Measurements from ENCODE around the gene LGMN.

LGMN gene

GRCh38 chr14:92677955-92678354 lies 70.5 kb downstream of the LGMN start:
- DNase-seq (ENCODE audit: low read depth in 1 of 2, low spot score in 1 of 2) = no peak

- DNase-seq (ENCODE audit: low read depth in 1 of 2, low spot score in 1 of 2) = no peak
These were observed 71.2 kb downstream of the LGMN start for GRCh38 chr14:92677087-92677668.

GRCh38 chr14:92676403-92677086 lies 71.9 kb downstream of the LGMN start:
- DNase-seq (ENCODE audit: low read depth in 1 of 2, low spot score in 1 of 2) = no peak

- DNase-seq (ENCODE audit: low read depth in 1 of 2, low spot score in 1 of 2) = no peak
These were observed 72.5 kb downstream of the LGMN start for GRCh38 chr14:92675976-92676375.

GRCh38 chr14:92675421-92675820 lies 73.0 kb downstream of the LGMN start:
- no peak for DNase-seq (ENCODE audit: low read depth in 1 of 2, low spot score in 1 of 2)

- DNase-seq (ENCODE audit: low read depth in 1 of 2, low spot score in 1 of 2) = no peak
These were observed 74.8 kb downstream of the LGMN start for GRCh38 chr14:92673601-92674150.

- no peak for DNase-seq (ENCODE audit: low read depth in 1 of 2, low spot score in 1 of 2)
These were observed 77.6 kb downstream of the LGMN start for GRCh38 chr14:92670643-92671366.

GRCh38 chr14:92670160-92670559 lies 78.3 kb downstream of the LGMN start:
- no peak for DNase-seq (ENCODE audit: low read depth in 1 of 2, low spot score in 1 of 2)

GRCh38 chr14:92668276-92668973 lies 80.0 kb downstream of the LGMN start:
- no peak for DNase-seq (ENCODE audit: low read depth in 1 of 2, low spot score in 1 of 2)

- no peak for DNase-seq (ENCODE audit: low read depth in 1 of 2, low spot score in 1 of 2)
These were observed 82.2 kb downstream of the LGMN start for GRCh38 chr14:92666251-92666650.

GRCh38 chr14:92665661-92666110 lies 82.7 kb downstream of the LGMN start:
- DNase-seq (ENCODE audit: low read depth in 1 of 2, low spot score in 1 of 2) = no peak

GRCh38 chr14:92663049-92663448 lies 85.4 kb downstream of the LGMN start:
- DNase-seq (ENCODE audit: low read depth in 1 of 2, low spot score in 1 of 2) = no peak

- DNase-seq (ENCODE audit: low read depth in 1 of 2, low spot score in 1 of 2) = no peak
These were observed 87.9 kb downstream of the LGMN start for GRCh38 chr14:92660571-92660970.

- no peak for DNase-seq (ENCODE audit: low read depth in 1 of 2, low spot score in 1 of 2)
These were observed 88.5 kb downstream of the LGMN start for GRCh38 chr14:92659765-92660561.

GRCh38 chr14:92658684-92659083 lies 89.7 kb downstream of the LGMN start:
- no peak for DNase-seq (ENCODE audit: low read depth in 1 of 2, low spot score in 1 of 2)

GRCh38 chr14:92658160-92658559 lies 90.3 kb downstream of the LGMN start:
- DNase-seq (ENCODE audit: low read depth in 1 of 2, low spot score in 1 of 2) = no peak

GRCh38 chr14:92657457-92658142 lies 90.8 kb downstream of the LGMN start:
- DNase-seq (ENCODE audit: low read depth in 1 of 2, low spot score in 1 of 2) = no peak

GRCh38 chr14:92656306-92657081 lies 91.9 kb downstream of the LGMN start:
- DNase-seq (ENCODE audit: low read depth in 1 of 2, low spot score in 1 of 2) = no peak

Data from activated T-helper 1 cell treated with anti-CD3 and anti-CD28 coated beads, Interleukin-2, amount 50 U/mL, for 16 hours (primary cell).